DMS153 treated with DMSO at 0.1 percent for 48 hours (cell line): Measurements from ENCODE around the gene PTPRN2.
A peak's percentile ranks its signal among the peaks of the same experiment; 100 is the strongest.

Experiments
- DNase-seq: peaks from one replicate; lab custom pipeline; 2025; ENCODE audit not compliant: unreplicated experiment; lab: John Stamatoyannopoulos, UW

Gene PTPRN2

GRCh38 chr7:158603773-158604755, 16.4 kb upstream of the PTPRN2 start:
- no peak for DNase-seq

DNA sequence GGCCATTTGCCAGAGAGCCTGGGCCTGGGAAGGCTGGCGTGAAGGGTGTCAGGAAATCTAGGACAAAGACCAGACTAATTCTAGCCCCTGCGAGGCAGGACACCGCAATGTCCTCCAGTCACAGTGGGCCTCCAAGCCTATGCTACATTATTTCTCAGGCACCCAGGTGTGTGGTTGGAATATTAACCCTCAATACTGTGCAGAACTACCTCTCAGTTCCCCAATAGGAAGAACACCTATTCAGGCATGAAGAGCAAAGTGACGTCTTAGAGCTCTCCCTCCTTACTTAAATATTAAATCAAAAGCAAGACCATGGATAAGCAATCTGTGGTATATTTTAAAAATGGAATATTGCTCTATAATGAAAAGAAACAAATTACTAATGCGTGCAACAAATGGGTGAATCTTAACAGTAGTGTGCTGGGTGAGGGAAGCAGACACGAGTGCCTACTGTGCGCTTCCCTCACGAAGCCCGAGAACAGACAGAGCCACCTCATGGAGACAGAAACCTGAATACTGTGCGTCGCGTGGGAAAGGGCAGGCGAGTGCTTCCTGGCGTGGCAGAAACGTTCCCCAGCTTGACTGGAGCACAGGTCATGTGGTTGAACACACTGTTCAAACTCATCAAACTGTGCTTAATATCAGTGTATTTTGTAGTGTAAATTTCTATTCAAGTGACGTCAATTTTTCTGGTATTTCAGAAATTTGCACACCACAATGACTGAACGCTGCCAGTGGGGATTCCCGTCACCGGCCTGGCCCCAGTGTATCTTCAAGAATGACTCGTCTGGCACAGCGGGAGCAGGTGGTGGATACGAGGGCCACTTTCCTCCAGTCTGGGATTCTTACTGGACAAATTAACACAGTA, 15.5 kb upstream of the PTPRN2 start:
- DNase-seq: no peak

GRCh38 chr7:158602041-158602440, 14.4 kb upstream of the PTPRN2 start:
- DNase-seq: no peak

DNA sequence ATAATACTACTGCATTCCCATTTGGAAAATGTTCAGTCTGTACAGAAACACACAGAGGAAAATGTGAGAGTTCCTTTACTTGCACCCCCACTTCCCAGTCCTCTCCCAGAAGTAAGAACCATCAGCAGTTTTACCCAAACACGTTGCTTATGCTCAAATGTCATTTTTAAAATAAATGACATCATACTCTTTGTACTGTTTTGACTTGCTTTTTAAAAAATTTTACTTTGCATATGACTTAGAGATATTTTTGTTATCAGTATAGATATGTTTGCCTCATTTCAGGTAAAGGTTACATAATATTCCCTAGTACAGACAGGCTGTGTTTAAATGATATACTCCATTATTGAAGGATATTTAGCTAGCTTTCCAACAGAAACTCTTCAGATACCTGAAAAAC, 13.5 kb upstream of the PTPRN2 start:
- no peak for DNase-seq

DNA sequence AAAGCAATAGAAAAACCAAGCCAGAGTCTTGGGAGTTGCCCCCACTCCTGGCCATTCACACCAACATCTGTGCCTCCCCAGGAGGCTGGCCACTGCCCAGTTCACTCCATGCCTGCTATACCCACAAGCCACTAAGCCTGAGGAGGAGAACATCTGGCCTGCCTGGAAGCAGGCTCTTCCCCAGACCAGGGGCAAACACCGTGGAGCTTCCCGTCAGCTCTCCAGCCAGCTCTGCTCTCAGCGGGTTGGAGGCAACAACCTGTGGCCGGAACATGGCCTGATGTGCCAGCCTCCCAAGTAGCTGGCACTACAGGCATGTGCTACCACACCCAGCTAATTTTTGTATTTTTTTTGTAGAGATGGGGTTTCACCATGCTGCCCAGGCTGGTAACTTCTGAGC, 9.1 kb upstream of the PTPRN2 start:
- DNase-seq: no peak

- DNase-seq: no peak
Measured at GRCh38 chr7:158596309-158596708, 8.7 kb upstream of the PTPRN2 start.

- DNase-seq: no peak
Measured at GRCh38 chr7:158595068-158595467, 7.4 kb upstream of the PTPRN2 start.

GRCh38 chr7:158592541-158592940, 4.9 kb upstream of the PTPRN2 start:
- DNase-seq: no peak

- no peak for DNase-seq
Measured at GRCh38 chr7:158591944-158592343, 4.3 kb upstream of the PTPRN2 start.

DNA sequence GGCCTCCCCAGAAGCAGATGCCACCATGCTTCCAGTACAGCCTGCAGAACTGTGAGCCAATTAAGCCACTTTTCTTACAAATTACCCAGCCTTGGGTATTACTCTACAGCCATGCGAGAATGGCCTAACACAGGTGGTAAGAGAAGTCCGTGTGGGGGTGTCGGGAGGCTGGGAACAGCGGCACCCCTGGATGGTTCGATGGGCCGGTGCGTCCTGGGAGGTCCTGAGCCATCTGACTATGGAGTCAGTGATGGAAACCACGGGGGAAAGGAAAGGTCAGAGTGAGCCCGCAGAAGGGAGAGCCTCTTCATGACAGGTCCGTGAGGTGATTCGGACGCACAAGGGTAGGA, 2.5 kb upstream of the PTPRN2 start:
- DNase-seq: no peak

DNA sequence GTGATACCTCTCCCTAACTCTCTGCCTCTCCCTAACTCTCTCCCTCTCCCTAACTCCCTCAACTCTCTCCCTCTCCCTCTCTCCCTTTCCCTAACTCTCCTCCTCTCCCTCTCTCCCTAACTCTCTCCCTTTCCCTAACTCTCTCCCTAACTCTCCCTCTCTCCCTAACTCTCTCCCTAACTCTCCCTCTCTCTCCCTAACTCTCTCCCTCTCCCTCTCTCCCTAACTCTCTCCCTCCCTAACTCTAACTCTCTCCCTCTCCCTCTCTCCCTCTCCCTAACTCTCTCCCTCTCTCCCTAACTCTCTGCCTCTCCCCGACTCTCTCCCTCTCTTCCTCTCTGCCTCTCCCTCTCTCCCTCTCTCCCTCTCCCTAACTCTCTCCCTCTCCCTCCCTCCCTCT, 2.0 kb upstream of the PTPRN2 start:
- no peak for DNase-seq

DNA sequence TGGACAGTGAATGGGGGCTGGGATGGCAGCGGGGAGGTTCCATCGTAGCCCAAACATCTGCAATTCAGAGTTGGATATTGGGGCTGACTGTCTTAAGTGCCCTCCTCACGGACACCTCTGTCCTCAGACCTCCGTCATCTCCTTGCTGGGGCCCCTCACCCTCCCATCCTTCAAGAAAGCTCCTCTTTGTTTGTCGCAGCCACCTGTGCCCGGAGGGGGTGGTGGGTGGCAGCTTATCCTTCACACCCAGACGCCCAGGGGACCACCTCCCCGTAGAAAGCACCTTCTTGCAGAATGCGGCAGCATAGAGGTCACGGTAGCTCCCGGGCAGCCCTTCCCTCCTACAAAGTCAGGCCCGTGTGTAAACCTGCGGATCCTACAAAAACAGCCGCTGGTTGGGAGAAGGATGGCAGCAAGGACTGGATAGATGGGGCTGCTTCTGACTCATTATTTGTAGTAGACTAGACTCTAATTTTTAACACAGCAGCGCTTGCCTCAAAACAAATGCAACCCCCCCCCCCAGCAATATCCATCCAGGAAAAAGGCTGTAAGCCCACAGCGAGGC, 1.3 kb upstream of the PTPRN2 start:
- DNase-seq: no peak

- no peak for DNase-seq
Measured at GRCh38 chr7:158588085-158588877, 658 bp upstream of the PTPRN2 start.

GRCh38 chr7:158586499-158587161, 993 bp downstream of the PTPRN2 start:
- DNase-seq: no peak

GRCh38 chr7:158585721-158586498, 1.7 kb downstream of the PTPRN2 start:
- DNase-seq: peak; percentile 20

GRCh38 chr7:158584407-158584806, 3.2 kb downstream of the PTPRN2 start:
- no peak for DNase-seq

- no peak for DNase-seq
Measured at GRCh38 chr7:158583810-158584209, 3.8 kb downstream of the PTPRN2 start.

- DNase-seq: no peak
Measured at GRCh38 chr7:158583143-158583542, 4.5 kb downstream of the PTPRN2 start.

GRCh38 chr7:158582089-158582456, 5.5 kb downstream of the PTPRN2 start:
- DNase-seq: peak; percentile 96
